Stimulated activated CD4-positive, alpha-beta T cell treated with anti-CD3 and anti-CD28 coated beads, Interleukin-2, amount 100 ng/mL, for 24 hours (primary cell): Measurements from ENCODE around the gene ENTPD2.

Experiments used
- DNase-seq, 2 donors: peaks; one replicate each; pipeline ENCODE4 v3.0.0-alpha.2; 2020

Gene ENTPD2

GRCh38 chr9:137053944-137054931 is at the start of gene ENTPD2:
TSS of gene ENTPD2 (minus strand) at chr9:137054061. CDS start at chr9:137053997, 64 bp downstream.
- peak; percentile 43 to 63 for DNase-seq

- DNase-seq, result no peak
These were observed 49.5 kb upstream of the ENTPD2 start for GRCh38 chr9:137103206-137103999.

- no peak for DNase-seq
These were observed 45.4 kb upstream of the ENTPD2 start for GRCh38 chr9:137099231-137099630.

- no peak for DNase-seq
These were observed 44.1 kb upstream of the ENTPD2 start for GRCh38 chr9:137097761-137098462.

- DNase-seq, result no peak
These were observed 43.1 kb upstream of the ENTPD2 start for GRCh38 chr9:137096785-137097546.

GRCh38 chr9:137095664-137096517 is 42.0 kb upstream of the ENTPD2 start:
- DNase-seq, result peak; percentile 86

- no peak for DNase-seq
These were observed 35.5 kb upstream of the ENTPD2 start for GRCh38 chr9:137089232-137089947.

GRCh38 chr9:137088121-137088520 is 34.3 kb upstream of the ENTPD2 start:
- no peak for DNase-seq

- DNase-seq, result no peak
These were observed 33.6 kb upstream of the ENTPD2 start for GRCh38 chr9:137087409-137087925.

GRCh38 chr9:137086531-137087408 is 32.9 kb upstream of the ENTPD2 start, which contains the start of gene MAN1B1:
TSS of gene MAN1B1 (plus strand) at chr9:137086985. CDS start at chr9:137087000, 15 bp downstream.
- peak; percentile 99 to 100 for DNase-seq

GRCh38 chr9:137085920-137086530 is 32.2 kb upstream of the ENTPD2 start:
- DNase-seq, result peak; percentile 41 to 47

GRCh38 chr9:137084526-137084925 is 30.7 kb upstream of the ENTPD2 start:
- no peak for DNase-seq

GRCh38 chr9:137083394-137084004 is 29.6 kb upstream of the ENTPD2 start:
- peak in 1 of 2 donors; percentile 35 for DNase-seq

- DNase-seq, result no peak
These were observed 29.0 kb upstream of the ENTPD2 start for GRCh38 chr9:137082925-137083290.

GRCh38 chr9:137082222-137082924 is 28.5 kb upstream of the ENTPD2 start:
- DNase-seq, result no peak

GRCh38 chr9:137080260-137081122 is 26.6 kb upstream of the ENTPD2 start:
- no peak for DNase-seq

GRCh38 chr9:137079401-137079787 is 25.5 kb upstream of the ENTPD2 start:
- DNase-seq, result no peak
